Testis (tissue), 2 donors: ENCODE results near the gene STARD3.
A peak's percentile ranks its signal among the peaks of the same experiment; 100 is the strongest.

Experiments
- POLR2A ChIP-seq: fragments of 450-650 bp; IDR thresholded peaks from one replicate; pipeline ENCODE4 v1.6.1; 2017; ENCODE audit warnings: antibody characterized with exemption, mild to moderate bottlenecking, moderate library complexity
- TF ChIP-seq, protein P1 (sequence below), 3 experiments: fragments of 450-650 bp in 2 of 3; fragments of 200-600 bp in 1 of 3; sonication (generic) in 1 of 3; IDR thresholded peaks; one replicate each; pipeline ENCODE4 v1.5.1; 2016 to 2019; ENCODE audit warnings: antibody characterized with exemption in 3 of 3, mild to moderate bottlenecking in 2 of 3, moderate library complexity in 1 of 3

DNA sequence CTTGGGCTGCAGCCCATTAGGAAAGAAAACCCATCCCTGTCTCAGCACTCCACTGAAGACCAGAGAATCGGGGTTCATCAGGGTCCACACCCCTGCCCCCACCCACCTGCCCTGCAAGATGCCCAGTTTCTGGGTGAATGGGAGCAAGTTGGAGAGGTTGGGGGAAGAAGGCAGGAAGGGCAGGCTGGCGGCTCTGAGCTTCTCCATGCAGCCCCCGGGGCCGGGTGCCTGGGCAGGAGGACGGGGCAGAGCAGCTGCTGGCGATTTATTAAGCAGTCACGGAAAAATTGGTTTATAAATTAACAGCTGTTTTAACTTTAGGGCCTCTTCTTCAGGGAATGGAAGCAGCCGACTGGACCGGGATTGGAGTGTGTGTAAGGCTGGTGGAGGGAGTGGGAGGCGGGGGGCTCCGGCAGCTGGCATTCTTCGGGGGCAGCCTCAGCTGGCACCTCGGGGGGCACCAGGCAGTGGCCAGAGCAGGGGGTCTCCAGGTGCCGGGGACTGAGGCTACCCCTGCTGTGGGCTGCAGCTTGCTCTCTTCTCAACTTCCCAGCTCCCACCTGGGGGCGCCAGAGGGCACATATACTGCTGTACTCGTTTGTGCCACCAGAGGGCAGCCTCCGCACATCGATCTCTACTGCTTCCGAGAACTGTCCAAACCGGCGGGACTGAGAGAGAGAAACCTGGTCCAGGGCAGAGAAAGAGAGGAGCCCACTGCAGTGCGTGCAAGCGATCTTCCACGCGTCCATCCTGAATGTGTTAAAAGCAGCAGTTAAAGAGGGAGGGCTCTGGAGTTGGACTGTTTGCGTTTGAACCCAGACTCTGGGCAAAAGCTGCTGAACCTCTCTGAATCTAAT is 15.2 kb upstream of the STARD3 start:
- TF ChIP-seq, protein P1, sequence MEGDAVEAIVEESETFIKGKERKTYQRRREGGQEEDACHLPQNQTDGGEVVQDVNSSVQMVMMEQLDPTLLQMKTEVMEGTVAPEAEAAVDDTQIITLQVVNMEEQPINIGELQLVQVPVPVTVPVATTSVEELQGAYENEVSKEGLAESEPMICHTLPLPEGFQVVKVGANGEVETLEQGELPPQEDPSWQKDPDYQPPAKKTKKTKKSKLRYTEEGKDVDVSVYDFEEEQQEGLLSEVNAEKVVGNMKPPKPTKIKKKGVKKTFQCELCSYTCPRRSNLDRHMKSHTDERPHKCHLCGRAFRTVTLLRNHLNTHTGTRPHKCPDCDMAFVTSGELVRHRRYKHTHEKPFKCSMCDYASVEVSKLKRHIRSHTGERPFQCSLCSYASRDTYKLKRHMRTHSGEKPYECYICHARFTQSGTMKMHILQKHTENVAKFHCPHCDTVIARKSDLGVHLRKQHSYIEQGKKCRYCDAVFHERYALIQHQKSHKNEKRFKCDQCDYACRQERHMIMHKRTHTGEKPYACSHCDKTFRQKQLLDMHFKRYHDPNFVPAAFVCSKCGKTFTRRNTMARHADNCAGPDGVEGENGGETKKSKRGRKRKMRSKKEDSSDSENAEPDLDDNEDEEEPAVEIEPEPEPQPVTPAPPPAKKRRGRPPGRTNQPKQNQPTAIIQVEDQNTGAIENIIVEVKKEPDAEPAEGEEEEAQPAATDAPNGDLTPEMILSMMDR (IDR thresholded peaks at IDR 0.05): peak; percentile 98 to 100 (median 100)
- TF ChIP-seq POLR2A: no peak
